Osteocyte (in vitro differentiated cells): ENCODE results near the gene CRACR2A. TPM values are rescaled to one million over a fixed set of nuclear protein-coding genes. Genes with fewer than 3 reads are reported as not detected.

Source experiments
- DNase-seq: peaks from one replicate; pipeline ENCODE4 v3.0.0; 2021; ENCODE audit warnings: mixed read lengths; ENCODE audit not compliant: unreplicated experiment; ENCODE audit errors: extremely low spot score
- H3K27ac Mint-ChIP-seq: one replicate; pipeline ENCODE4 v1.8.0; 2021; ENCODE audit warnings: mild to moderate bottlenecking, mixed read lengths; ENCODE audit not compliant: unreplicated experiment
- H3K27me3 Mint-ChIP-seq: one replicate; pipeline ENCODE4 v1.8.0; 2021; ENCODE audit warnings: mixed read lengths; ENCODE audit not compliant: unreplicated experiment
- H3K36me3 Mint-ChIP-seq: one replicate; pipeline ENCODE4 v1.8.0; 2021; ENCODE audit warnings: mixed read lengths; ENCODE audit not compliant: unreplicated experiment
- H3K4me1 Mint-ChIP-seq: one replicate; pipeline ENCODE4 v1.8.0; 2021; ENCODE audit warnings: mixed read lengths; ENCODE audit not compliant: unreplicated experiment
- H3K4me3 Mint-ChIP-seq: one replicate; pipeline ENCODE4 v1.8.0; 2021; ENCODE audit warnings: mild to moderate bottlenecking, moderate library complexity, mixed read lengths; ENCODE audit not compliant: unreplicated experiment
- H3K9me3 Mint-ChIP-seq: one replicate; pipeline ENCODE4 v1.8.0; 2021; ENCODE audit warnings: mixed read lengths; ENCODE audit not compliant: unreplicated experiment
- CTCF ChIP-seq: fragments of 200-600 bp; sonication (generic); IDR thresholded peaks from 2 replicates; pipeline ENCODE4 v1.5.0; 2021; ENCODE audit warnings: antibody characterized with exemption, mild to moderate bottlenecking, moderate library complexity
- total RNA-seq: library from RNA; stranded (reverse); gene quantifications from 2 replicates; pipeline ENCODE4 v1.2.1, GENCODE V29; 2021

Gene CRACR2A
- total RNA-seq, 1 donor from 2014 or later, result 0.13 TPM

GRCh38 chr12:3596703-3597415, 156.1 kb downstream of the CRACR2A start:
- Mint-ChIP-seq H3K4me3 (no peak overlapping the region), H3K9me3 (no peaks in the 10 kb centered on the region), H3K36me3 (no peaks in the 10 kb centered on the region), H3K27me3 (no peaks in the 10 kb centered on the region), H3K27ac (no peak overlapping the region), H3K4me1 (no peaks in the 10 kb centered on the region)
- DNase-seq, result no peak
- no peak for TF ChIP-seq CTCF

GRCh38 chr12:3595721-3596120, 157.2 kb downstream of the CRACR2A start:
- Mint-ChIP-seq H3K27ac (no peak overlapping the region), H3K4me1 (no peaks in the 10 kb centered on the region)

GRCh38 chr12:3594966-3595365, 157.9 kb downstream of the CRACR2A start:
- H3K36me3 Mint-ChIP-seq, result no peaks in the 10 kb centered on the region
- H3K27ac Mint-ChIP-seq, result no peak overlapping the region
- no peaks in the 10 kb centered on the region for H3K9me3 Mint-ChIP-seq
- TF ChIP-seq CTCF, result no peak
- H3K4me1 Mint-ChIP-seq, result no peaks in the 10 kb centered on the region
- DNase-seq, result no peak
- no peaks in the 10 kb centered on the region for H3K27me3 Mint-ChIP-seq
- no peak overlapping the region for H3K4me3 Mint-ChIP-seq

More at GRCh38 chr12:3595721-3596120, 157.2 kb downstream of the CRACR2A start:
- no peaks in the 10 kb centered on the region for H3K36me3 Mint-ChIP-seq
- H3K4me3 Mint-ChIP-seq, result no peak overlapping the region
- H3K9me3 Mint-ChIP-seq, result no peaks in the 10 kb centered on the region
- no peak for TF ChIP-seq CTCF
- no peaks in the 10 kb centered on the region for H3K27me3 Mint-ChIP-seq
- no peak for DNase-seq

GRCh38 chr12:3593906-3594483, 158.9 kb downstream of the CRACR2A start:
- Mint-ChIP-seq H3K36me3 (no peaks in the 10 kb centered on the region), H3K27me3 (no peaks in the 10 kb centered on the region), H3K9me3 (no peaks in the 10 kb centered on the region), H3K4me3 (no peak overlapping the region), H3K27ac (no peak overlapping the region), H3K4me1 (no peaks in the 10 kb centered on the region)
- no peak for DNase-seq
- no peak for TF ChIP-seq CTCF

GRCh38 chr12:3592856-3593625, 159.9 kb downstream of the CRACR2A start:
- no peak overlapping the region for H3K27ac Mint-ChIP-seq
- no peak for TF ChIP-seq CTCF
- no peaks in the 10 kb centered on the region for H3K9me3 Mint-ChIP-seq
- no peak overlapping the region for H3K4me3 Mint-ChIP-seq
- no peak for DNase-seq
- no peaks in the 10 kb centered on the region for H3K4me1 Mint-ChIP-seq
- no peaks in the 10 kb centered on the region for H3K36me3 Mint-ChIP-seq
- H3K27me3 Mint-ChIP-seq, result no peaks in the 10 kb centered on the region
